CD4-positive, alpha-beta T cell treated with Interleukin-17A for 4 hours (primary cell): ENCODE results near the gene CFAP300.
A peak's percentile ranks its signal among the peaks of the same experiment; 100 is the strongest.

Source experiments
- DNase-seq: peaks from one replicate; pipeline ENCODE4 v3.0.0-alpha.2; 2020; ENCODE audit warnings: mixed read lengths

Gene CFAP300

DNA sequence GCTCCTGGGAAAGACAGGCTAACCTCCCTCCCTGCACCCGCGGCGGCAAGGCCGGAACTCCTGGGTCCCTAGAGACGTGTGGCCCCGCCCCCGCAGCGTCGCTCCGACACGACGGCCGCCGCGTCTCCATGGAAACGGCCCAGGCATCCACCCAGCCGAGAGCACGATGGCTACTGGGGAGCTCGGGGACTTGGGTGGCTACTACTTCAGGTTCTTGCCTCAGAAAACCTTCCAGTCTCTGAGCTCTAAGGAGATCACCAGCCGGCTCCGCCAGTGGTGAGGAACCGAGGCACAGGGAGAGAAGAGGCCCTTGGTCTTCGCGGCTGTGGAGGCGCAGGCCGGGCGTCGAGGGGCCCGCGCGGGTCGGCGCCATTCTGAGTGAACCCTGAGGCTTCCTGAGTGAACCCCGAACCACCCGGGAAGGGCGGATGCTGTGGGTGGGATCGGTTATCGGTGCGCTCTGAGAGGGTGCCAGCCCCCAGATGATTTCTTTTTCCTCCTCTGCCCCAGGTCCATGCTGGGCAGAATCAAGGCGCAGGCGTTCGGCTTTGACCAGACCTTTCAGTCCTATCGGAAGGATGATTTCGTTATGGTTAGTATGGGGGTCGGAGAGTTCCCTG lies at the start of gene CFAP300:
CFAP300 (plus strand) TSS at position 133 of the 620 bp plus-strand sequence; CDS start at position 167, 34 bp downstream.
- peak; percentile 41 for DNase-seq

DNA sequence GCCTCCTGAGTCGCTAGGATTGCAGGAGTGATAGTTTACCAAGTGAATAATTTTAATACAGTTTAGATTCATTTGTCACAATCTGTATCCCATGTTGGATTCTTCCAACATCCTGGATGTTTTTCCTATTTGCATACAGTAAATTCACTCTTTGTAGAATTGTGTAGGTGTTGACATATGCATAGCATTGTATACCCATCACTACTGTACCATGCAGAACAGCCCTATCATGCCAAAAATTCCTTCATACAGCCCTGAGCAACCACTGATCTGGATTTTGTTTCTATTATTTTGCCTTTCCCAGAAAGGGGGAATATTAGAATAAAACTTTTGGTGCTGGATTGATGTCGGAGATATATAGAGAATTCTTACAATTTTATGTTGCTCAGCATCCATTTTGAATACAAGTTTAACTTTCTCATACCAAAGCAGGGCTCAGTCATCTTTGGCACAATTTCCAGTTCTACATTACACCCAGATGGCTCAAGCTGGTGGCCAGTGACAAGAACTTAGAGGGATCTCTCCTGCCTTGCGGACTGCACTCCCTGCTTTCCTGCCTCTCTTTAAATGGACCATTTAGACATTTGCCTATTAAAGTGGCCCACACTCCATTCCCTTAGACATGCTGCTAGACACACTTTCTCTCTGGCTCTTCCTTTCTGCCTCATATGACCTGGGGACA lies 45.4 kb upstream of the CFAP300 start:
- DNase-seq, result no peak

DNA sequence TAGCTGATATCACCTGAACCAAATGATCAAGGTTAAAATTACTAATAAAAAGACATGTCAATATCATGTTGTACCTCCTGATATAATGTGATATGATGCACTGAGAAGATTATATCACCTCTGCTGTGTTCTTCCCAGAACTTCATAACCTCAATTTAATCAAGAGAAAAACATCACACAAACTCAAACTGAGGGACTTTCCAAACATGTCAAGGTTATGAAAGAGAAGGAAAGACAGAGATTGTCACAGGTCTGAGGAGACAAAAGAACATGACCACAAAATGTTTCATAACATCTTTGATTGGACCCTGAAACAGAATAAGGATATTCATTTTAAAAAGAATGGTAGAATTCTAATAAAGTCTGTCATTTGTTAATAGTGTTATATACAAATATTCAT lies 43.0 kb upstream of the CFAP300 start:
- no peak for DNase-seq

DNA sequence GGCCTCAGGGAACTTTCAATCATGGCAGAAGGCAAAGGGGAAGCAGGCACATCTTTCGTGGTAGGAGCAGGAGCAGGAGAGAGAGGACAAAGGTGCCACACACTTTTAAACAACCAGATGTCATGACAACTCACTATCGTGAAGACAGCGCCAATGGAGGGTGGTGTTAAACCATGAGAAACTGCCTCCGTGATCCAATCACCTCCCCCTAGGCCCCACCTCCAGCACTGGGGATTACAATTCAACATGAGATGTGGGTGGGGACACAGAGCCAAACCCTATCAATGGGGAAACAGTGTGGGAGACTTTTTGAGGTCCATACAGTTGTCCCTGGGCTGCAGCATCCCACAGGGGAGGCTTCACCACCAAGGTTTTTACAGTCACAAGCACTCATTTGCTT lies 41.9 kb upstream of the CFAP300 start:
- DNase-seq, result no peak

DNA sequence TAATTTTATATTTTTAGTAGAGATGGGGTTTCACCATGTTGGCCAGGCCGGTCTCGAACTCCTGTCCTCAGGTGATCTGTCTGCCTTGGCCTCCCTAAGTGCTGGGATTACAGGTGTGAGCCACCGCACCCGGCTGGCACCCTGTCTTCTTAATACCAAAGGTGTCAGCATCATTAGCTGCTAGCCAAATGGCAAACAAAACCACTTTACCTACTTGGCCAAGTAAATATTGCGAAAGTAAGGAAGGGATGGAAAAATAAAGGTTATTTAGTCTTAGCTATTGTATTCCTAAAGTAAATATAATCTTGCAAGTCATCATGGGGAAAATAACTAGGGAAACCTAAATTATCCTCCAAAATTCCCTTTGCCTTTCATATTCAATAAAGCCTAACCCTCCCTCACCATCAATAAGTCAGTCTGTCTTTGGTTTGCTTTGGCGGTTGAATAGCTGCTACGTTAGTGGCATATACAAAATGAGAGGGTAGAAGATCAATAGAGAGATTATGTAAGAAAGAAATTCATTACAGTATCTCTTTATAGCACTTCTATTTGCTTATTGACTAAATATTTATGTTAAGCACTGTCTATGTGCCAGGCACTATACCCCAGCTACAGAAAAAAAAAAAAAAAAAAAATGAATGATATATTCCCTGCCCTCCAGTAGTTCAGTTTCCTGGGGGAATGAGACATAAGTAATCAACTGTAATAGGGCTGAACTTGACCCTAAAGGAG lies 40.2 kb upstream of the CFAP300 start:
- no peak for DNase-seq

DNA sequence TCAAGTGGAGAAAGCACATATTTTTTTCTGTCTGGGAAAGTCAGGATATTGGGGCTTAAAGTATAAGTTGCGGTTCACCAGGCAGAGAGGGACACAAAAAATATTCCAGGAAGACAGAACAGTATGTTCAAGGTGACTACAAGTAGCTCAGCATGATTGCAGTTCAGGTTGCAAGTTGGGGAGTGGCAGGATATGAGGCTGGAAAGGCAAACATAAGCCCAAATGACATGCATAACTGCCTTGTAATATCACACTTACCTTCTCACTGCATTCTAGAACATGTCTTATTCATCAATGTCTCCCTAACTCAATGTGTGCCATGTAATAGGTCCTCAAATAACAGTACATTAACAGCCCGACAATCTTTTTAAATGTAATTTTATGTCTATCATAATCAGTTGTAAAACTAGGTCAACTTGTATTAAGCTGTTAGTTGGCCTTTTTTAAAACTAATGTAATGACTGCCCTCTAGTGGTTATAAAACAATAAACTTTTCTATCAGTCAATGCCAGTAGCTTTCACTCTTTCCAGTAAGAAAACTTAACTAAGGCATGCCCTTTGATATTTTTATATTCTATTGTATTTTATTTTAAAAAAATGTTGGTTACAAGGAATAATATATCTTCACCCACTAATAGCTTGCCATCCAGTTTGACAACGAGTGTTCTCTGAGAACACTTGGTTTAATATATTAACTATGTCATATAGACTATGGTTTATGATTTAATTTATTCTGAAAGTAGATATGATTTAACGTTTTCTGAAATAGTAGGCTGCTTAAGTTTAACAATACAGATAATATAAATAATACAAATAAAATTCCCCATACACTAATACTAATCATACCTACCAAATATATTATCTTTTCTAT lies 39.4 kb upstream of the CFAP300 start:
- DNase-seq, result no peak

DNA sequence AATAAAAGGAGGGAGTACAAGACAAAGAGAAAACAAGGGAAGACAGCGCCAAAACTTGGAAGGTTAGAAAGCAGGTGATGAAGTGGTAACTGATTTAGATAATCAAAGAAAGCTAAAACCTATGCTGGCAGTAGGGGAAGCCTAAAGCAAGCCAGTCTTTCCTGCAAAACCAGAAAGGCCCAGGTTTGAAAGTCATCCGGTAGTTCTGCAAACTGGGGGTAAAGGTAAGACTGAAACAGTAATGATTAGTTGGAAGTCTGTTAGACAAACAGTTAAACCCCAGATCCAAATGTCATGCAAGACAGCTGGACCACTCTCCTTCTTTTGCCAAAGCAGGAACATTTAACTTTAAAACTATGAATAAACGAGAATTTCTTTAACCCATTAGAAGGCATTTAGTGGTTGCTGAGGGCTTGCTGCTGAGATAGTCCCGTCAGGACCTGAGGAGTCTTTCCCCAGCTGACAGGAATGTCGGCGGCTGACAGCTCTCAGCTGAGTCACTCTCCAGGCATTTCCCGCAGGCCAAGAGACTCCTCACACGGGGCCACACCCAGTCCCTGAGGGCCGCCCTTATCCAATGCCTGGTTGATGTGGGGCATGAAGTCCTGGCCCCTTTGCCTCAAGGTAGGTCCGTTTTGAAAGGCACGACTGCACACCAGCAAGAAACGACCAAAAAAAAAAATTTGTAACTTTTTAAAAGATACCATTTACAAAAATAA lies 36.3 kb upstream of the CFAP300 start:
- DNase-seq, result no peak

DNA sequence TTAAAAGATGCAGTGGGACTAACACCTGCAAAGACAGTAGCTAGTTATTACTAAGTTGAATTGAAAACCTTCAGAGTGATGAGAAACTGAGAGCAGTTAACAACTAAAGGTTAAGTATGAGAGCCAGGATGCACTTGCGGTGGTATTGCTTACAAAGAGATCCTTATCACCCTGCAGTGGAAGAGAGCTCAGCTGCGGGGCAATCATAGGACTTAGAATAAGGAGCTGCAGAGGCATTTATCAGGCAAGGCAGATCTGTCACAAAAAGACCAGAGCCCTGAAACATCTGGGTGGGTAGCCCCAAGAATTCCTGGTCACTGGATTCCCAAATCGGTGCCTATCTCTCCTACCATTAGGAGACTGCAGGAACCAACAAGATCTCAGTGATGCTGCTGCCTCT lies 34.3 kb upstream of the CFAP300 start:
- no peak for DNase-seq

DNA sequence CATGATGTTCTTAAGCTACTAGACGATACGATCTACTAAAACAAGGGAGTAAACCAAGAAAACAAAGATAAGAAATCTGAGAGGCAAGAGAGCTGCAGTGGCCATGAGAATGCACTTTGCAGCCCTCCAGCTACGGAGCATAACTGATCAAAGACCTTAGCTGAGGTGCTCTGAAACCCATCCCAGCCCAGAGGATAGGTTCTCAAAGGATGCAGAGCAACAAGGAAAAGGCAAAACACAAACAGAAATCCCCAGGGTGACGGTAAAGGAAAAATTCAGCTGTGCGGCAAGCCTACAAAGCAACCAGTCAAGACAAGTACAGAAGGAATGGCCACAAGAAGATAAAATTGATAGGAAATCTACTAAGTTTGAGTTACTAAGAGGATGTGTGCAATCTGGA lies 32.5 kb upstream of the CFAP300 start:
- DNase-seq, result no peak

DNA sequence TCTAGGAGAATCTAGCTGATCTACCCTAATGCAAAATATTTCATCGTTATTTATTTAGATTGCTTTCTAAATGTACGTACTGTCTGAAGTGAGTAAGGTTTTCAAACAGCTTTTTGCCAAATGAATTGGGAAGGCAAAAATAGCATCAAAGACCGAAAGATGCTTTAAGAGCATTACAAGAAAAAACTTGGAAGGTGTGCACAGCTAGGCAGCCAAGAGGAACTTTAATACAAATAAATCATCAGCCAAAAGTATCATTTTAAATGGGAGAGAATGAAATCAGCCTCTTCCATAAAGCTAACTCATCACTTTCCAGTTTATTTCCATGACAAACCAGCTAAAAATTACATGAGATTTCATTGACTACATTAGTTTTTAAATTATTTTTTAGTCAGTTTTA lies 30.2 kb upstream of the CFAP300 start:
- DNase-seq, result no peak

DNA sequence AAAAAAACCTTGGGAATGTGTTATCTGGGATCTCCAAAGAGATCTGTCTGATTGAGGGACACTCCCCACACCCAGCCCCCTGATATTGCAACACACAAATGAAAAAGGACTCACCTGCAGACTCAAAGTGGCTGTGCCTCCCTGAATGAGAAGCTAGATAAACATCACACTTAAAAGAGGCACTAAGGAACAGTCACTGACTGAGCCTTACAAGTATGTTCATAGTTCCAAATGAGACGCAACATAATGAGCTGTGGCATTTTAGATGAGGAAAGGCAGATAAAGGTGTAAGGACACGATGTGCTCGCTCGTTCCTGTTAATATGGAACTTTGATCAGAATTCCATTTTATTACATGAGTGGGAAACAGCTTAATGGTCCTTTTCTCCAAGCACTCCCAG lies 21.0 kb upstream of the CFAP300 start:
- no peak for DNase-seq

DNA sequence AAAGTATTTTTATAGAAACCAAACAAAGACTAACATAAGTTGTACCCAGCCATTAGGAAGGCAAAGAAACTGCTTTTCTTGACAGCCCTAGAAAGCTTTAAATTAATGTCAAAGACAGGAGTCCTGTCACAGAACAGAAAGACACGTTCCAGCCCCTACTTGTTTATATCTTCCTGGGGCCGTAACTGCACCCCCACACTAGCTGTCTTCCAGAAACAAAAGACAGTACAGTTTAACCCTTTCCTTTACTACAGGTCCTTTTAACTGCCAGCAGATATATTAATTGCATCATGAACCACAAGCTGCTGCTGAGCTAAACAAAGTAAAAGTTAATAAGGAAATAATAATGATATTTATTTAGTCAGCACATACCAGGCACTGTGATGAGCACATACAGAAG lies 20.3 kb upstream of the CFAP300 start:
- DNase-seq, result no peak

DNA sequence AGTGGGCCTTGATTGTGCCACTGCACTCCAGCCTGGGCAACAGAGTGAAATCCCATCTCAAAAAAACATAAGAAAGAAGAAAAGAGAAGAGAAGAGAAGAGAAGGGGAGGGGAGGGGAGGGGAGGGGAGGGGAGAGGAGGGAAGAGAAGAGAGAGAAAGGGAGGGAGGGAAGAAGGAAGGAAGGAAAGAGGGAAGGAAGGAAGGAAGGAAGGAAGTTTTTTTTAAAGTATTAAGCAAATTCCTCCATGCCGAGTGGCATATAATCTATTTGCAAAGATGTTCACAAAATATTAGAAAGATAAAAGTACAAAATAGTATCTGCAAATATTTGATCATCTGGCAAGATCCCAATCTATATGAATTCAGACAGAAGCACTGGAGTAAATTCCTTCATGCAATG lies 10.5 kb upstream of the CFAP300 start:
- no peak for DNase-seq

DNA sequence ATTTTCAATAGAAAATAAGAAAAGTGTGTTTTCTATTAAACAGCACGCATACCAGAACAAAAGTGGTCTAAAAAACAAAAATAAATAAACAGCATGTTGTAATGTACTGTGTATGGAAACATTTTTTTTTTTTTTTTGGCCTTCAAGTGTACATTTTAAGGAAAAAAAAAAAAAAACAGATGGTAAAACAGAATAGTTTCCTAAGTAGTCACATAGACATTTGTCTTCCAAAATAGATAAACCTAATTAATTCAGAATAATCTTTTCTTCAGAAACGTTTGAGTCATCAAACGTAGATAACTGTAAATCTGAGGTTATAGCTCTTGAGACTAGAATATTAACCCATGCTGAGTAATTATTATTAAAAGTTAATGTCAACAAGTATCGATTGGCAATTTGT lies 396 bp upstream of the CFAP300 start:
- no peak for DNase-seq

DNA sequence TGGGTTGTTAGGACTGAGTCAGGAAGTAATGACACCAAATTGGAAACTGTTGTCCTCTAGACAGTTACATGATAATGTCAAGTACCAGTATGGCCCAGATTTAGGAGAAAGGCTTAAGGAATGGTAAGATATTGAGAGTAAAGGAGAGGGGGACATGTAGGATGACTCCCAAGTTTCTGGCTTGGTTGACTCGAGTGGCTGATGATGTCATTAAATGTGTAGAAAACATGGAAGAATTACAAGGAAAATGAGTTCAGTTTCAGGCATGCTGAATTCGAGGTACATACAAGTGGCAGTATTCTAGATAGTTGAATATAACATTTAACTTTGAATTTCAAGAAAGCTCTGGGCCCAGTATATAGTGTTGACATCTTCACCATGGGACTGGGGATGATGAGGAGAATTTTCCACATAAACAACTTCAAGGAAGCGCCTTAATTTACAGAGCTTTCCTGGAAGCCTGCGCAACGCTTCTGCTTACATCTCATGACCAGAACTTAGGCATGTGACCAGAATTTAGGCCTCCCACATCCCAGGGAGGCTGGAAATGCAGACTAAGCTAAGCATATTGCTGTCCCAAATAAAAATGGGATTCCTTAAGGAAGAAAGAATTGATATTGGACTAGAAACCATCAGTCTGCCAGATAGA lies 3.8 kb downstream of the CFAP300 start:
- no peak for DNase-seq

DNA sequence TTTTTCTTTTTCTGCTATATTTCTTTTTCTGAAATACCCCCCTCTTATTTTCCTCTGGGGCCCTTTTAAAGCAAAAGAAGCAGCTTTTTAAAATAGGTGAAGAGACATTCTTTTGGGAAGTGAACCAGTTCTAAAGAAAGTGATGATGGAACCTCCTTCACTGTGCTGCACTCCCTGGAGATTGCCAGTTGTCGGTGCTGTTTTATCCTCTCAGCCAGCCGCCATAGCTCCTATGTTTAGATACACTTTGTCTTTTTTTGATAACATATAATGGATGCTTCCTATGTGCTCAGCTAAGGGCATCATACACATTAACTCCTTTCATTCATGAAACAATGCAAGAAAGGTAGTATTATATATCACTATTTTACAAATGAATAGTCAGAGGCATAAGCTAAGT lies 14.0 kb downstream of the CFAP300 start:
- DNase-seq, result no peak

DNA sequence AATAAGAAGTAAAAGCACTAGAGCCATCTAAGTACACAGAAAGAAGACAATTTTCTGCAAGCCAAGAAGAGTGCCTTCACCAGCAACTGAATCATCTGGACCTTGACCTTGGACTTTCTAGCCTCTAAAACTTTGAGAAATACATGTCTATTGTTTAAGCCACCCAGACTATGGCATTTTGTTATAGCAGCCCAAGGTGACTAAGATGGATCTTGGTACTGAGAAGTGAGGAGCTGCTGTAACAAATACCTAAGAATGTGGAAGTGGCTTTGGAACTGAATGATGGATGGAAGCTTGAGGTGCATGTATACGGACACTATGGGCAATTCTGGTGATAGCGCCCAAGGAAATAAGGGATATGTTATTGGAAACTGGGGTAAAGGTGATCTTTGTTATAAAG lies 14.9 kb downstream of the CFAP300 start:
- no peak for DNase-seq

DNA sequence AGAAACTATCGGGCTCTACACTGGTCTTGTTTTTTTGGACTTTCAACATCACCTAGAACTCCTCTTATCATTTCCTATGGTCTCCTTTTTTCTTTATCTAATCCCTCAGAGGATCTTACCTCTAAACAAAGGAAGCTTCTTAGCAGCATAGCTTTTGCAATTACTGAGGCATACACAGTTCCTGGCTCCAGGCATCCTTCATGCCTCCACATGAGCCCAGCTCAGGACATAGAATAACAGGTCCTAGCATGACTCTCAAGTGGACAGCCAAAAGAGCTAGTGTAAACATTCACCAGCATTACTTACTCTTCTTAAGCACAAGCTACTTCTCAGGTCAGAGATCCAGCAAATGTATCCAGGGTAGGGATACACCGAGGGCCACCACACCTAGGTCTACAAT lies 17.1 kb downstream of the CFAP300 start:
- no peak for DNase-seq

DNA sequence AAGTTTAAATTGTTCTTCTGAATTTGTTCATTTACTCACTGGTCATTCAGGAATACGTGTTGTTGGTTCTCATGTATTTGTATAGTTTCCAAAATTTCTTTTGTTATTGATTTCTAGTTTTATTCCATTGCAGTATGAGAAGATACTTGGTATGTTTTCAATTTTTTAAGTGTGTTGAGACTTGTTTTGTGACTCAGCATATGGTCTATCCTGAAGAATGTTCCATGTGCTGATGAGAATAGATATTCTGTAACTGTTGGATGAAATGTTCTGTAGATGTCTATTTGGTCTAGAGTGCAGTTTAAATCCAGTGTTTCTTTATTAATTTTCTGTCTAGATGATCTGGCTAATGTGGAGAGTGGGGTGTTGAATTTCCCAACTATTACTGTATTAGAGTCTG lies 23.5 kb downstream of the CFAP300 start:
- no peak for DNase-seq

DNA sequence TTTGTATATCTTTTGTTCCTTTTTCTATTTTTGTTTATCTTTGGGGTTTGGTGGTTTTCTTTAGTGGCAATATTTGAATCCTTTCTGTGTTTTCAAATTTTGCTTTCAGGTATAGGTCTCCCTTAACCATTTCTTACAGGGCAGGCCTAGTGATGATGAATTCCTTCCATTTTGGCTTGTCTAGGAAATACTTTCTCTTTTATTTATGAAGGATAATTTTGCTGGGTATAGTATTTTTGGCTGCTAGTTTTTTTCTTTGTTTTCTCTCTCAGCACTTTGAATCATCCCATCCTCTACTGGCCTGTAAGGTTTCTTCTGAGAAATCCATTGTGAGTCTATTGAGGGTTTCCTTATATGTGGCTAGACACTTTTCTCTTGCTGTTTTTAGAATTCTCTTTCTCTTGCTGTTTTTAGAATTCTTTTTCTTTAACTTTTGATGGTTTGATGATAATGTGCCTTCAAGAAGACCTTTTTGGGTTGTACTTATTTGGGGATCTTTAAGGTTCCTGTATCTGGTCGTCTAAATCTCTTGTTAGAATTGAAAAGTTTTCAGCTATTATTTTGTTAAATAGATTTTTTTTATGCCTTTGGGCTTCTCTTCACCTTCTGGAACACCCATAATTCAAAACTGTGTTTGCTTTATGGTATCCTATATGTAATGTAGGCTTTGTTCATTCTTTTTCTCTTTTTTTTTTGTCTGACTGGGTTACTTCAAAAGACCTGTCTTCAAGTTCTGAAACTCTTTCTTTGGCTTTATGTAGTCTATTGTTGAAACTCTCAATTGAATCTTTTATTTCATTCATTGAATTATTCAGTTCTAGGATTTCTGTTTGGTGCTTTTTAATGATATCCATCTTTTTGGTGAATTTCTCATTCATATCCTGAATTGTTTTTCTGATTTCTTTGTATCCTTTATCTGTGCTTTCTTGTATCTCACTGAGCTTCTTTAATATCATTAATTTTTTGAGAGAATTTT lies 24.5 kb downstream of the CFAP300 start:
- DNase-seq, result no peak

DNA sequence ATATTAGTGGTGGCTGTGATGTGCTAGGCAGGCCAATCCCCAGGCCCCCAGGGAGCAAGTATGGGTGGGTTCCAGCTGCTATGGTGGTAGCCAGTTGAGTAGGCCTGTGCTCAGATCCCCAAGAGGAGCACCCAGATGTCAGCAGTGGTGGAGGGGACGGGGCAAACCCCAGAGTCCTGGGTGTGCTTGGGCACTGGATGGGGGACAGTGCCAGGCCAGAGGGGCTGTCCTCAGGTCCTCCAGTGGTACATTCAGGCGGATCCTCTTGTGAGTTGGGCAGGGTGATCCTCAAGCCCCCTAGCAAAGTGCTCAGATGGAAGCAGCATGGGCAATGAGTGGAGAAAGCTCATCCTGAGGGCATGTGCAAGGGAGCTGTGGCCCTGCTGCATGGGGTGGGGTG lies 26.0 kb downstream of the CFAP300 start:
- no peak for DNase-seq
